ENCODE results near the gene SLC12A3.

The SLC12A3 gene

GRCh38 chr16:56950051-56950450, 85.0 kb downstream of the SLC12A3 start:
- no peak for TF ChIP-seq CTCF (IDR thresholded peaks at IDR 0.05; ENCODE audit: control insufficient read depth, insufficient read depth, low read depth, low read length, missing control alignments)
- no peak for DNase-seq (ENCODE audit: low read depth)
- H3K4me3 ChIP-seq (ENCODE audit: control insufficient read depth, low read depth, low read length), result no peak overlapping the region

GRCh38 chr16:56950455-56950854, 85.4 kb downstream of the SLC12A3 start:
- DNase-seq (ENCODE audit: low read depth), result no peak
- TF ChIP-seq CTCF (IDR thresholded peaks at IDR 0.05; ENCODE audit: control insufficient read depth, insufficient read depth, low read depth, low read length, missing control alignments), result no peak
- no peak overlapping the region for H3K4me3 ChIP-seq (ENCODE audit: control insufficient read depth, low read depth, low read length)

GRCh38 chr16:56950881-56951771, 86.1 kb downstream of the SLC12A3 start:
- no peak for DNase-seq (ENCODE audit: low read depth)
- peak; percentile 83 for TF ChIP-seq CTCF (IDR thresholded peaks at IDR 0.05; ENCODE audit: control insufficient read depth, insufficient read depth, low read depth, low read length, missing control alignments)
- no peak overlapping the region for H3K4me3 ChIP-seq (ENCODE audit: control insufficient read depth, low read depth, low read length)

GRCh38 chr16:56953006-56953405, 88.0 kb downstream of the SLC12A3 start:
- no peak overlapping the region for H3K4me3 ChIP-seq (ENCODE audit: control insufficient read depth, low read depth, low read length)
- TF ChIP-seq CTCF (IDR thresholded peaks at IDR 0.05; ENCODE audit: control insufficient read depth, insufficient read depth, low read depth, low read length, missing control alignments), result no peak
- no peak for DNase-seq (ENCODE audit: low read depth)

- no peak overlapping the region for H3K4me3 ChIP-seq (ENCODE audit: control insufficient read depth, low read depth, low read length)
- DNase-seq (ENCODE audit: low read depth), result no peak
- TF ChIP-seq CTCF (IDR thresholded peaks at IDR 0.05; ENCODE audit: control insufficient read depth, insufficient read depth, low read depth, low read length, missing control alignments), result no peak
These were observed 91.1 kb downstream of the SLC12A3 start for GRCh38 chr16:56956076-56956475.

- no peak for TF ChIP-seq CTCF (IDR thresholded peaks at IDR 0.05; ENCODE audit: control insufficient read depth, insufficient read depth, low read depth, low read length, missing control alignments)
These were observed 91.7 kb downstream of the SLC12A3 start for GRCh38 chr16:56956756-56957155.

More at GRCh38 chr16:56956756-56957155, 91.7 kb downstream of the SLC12A3 start:
- DNase-seq (ENCODE audit: low read depth), result no peak
- H3K4me3 ChIP-seq (ENCODE audit: control insufficient read depth, low read depth, low read length), result no peak overlapping the region
